Nephron (organoid): ENCODE results near the gene OMP.
A peak's percentile ranks its signal among the peaks of the same experiment; 100 is the strongest.
"Not testable (repeated sequence)": the region's sequence is repeated elsewhere in the genome, so short reads cannot be mapped to it uniquely, and the experiment has no call there.

ENCODE experiments used
- H3K27ac Mint-ChIP-seq, 3 experiments: 2 replicates each; pipeline ENCODE4 v1.8.0; 2020; ENCODE audit warnings: mixed read lengths in 3 of 3, mild to moderate bottlenecking in 2 of 3, moderate library complexity in 1 of 3
- H3K27me3 Mint-ChIP-seq: 2 replicates; pipeline ENCODE4 v1.8.0; 2021; ENCODE audit warnings: low read depth, mild to moderate bottlenecking, moderate library complexity, mixed read lengths
- H3K36me3 Mint-ChIP-seq: 2 replicates; pipeline ENCODE4 v1.8.0; 2020; ENCODE audit warnings: low read depth, mixed read lengths
- H3K4me1 Mint-ChIP-seq: 2 replicates; pipeline ENCODE4 v1.8.0; 2020; ENCODE audit warnings: mixed read lengths
- H3K4me3 Mint-ChIP-seq, 3 experiments: 2 replicates each; pipeline ENCODE4 v1.8.0; 2020; ENCODE audit warnings: mild to moderate bottlenecking in 3 of 3, mixed read lengths in 3 of 3, moderate library complexity in 2 of 3
- H3K9me3 Mint-ChIP-seq: 2 replicates; pipeline ENCODE4 v1.8.0; 2020; ENCODE audit warnings: mixed read lengths
- CTCF ChIP-seq, 3 experiments: fragments of 200-600 bp; sonication (generic); IDR thresholded peaks; one replicate each; pipeline ENCODE4 v1.5.0; 2021; ENCODE audit warnings: antibody characterized with exemption in 3 of 3; ENCODE audit not compliant: unreplicated experiment in 3 of 3

The OMP gene

DNA sequence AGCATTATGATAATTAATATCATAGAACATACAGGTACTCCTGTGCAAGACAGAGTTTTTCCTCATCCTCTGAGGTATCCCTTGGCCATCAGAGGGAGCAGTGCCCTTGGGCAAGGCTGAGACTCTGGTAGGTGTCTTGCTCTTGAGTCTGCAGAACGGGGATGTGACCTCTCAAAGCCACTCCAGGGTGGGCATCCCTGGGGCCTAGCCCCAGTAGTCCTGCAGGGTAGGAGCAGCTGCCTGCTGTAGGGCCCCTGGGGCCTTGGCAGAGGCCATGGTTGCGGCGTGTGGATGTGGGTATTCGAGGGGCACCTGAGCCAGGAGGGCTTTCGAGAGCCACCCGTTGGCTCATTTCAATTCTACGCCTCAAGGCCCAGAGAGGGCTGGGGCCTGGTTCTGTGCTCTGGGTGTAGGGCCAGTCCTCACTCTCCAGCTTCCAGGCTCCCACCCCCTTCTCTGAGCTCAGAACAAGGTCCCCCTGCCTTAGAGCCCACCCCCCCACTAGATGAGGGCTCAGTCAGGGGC is 7.7 kb upstream of the OMP start:
- Mint-ChIP-seq H3K9me3 (no peaks in the 10 kb centered on the region), H3K4me3 (no peak overlapping the region), H3K27ac (no peak overlapping the region), H3K4me1 (no peaks in the 10 kb centered on the region), H3K36me3 (peaks cover 3% of the 10 kb centered on the region), H3K27me3 (no peaks in the 10 kb centered on the region)
- TF ChIP-seq CTCF (IDR thresholded peaks at IDR 0.05; ENCODE audit: unreplicated experiment in 3 of 3): no peak

DNA sequence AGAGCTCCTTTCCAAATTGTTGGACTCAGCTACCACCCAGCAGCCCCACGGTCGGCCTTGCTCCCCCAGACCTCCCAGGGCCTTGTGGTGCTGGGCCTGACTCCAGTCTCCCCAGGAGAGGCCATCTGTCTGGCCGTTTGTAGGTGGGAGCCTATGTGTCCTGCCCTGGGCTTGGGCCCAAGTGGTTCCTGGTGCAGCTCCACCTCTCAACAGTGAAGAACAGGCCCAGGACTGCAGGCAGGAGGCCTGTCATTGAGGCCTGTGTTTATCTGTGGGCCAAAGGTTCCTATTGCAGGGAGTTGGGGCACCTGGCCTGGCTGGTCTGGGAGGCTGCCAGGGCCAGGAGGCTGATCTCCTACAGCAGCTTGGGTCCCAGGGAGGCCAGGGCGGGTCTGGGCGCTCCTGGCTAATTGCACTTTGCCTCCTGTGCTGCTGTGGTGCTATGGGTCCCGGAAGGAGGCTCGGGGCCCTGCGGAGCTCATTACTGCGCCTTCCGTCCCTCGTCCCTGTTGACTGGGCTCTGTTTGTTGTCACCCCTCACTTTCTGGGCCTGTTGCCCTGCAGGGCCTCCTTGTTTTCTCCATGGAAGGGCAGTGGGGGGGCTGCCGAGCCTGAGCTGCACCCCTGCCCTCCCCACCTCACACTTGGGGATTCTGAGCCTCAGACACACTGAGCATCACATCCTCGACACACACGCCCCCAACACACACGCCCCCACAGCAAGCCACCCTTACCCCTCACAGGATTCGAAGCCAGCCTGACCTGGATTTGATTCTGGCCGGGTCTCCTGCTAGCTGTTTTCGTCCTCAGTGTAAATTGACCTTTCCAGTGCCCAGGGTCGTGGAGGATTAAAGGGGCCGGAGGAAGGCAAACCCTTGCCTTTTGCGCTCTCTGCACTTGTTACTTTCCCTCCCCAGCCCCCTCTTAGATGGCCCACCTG is 6.8 kb upstream of the OMP start:
- Mint-ChIP-seq H3K36me3 (peaks cover 11% of the 10 kb centered on the region), H3K4me3 (no peak overlapping the region), H3K9me3 (peaks cover 6% of the 10 kb centered on the region), H3K27ac (no peak overlapping the region), H3K4me1 (no peaks in the 10 kb centered on the region), H3K27me3 (no peaks in the 10 kb centered on the region)
- no peak for TF ChIP-seq CTCF (IDR thresholded peaks at IDR 0.05; ENCODE audit: unreplicated experiment in 3 of 3)

GRCh38 chr11:77096591-77097019 is 6.0 kb upstream of the OMP start:
- Mint-ChIP-seq H3K4me3 (no peak overlapping the region), H3K36me3 (peaks cover 14% of the 10 kb centered on the region), H3K27me3 (no peaks in the 10 kb centered on the region), H3K9me3 (peaks cover 8% of the 10 kb centered on the region), H3K4me1 (no peaks in the 10 kb centered on the region), H3K27ac (no peak overlapping the region)
- TF ChIP-seq CTCF (IDR thresholded peaks at IDR 0.05; ENCODE audit: unreplicated experiment in 3 of 3): no peak

- H3K4me1 Mint-ChIP-seq, H3K9me3 Mint-ChIP-seq, H3K27ac Mint-ChIP-seq, H3K27me3 Mint-ChIP-seq, H3K4me3 Mint-ChIP-seq: not testable (repeated sequence)
- H3K36me3 Mint-ChIP-seq: peaks cover 14% of the 10 kb centered on the region
These were observed 5.5 kb upstream of the OMP start for GRCh38 chr11:77097180-77097579.

GRCh38 chr11:77100166-77101042 is 2.2 kb upstream of the OMP start:
- peaks cover 8% of the 10 kb centered on the region for H3K9me3 Mint-ChIP-seq
- peaks cover 14% of the 10 kb centered on the region for H3K36me3 Mint-ChIP-seq
- peaks cover 5% of the 10 kb centered on the region for H3K4me1 Mint-ChIP-seq
- TF ChIP-seq CTCF (IDR thresholded peaks at IDR 0.05; ENCODE audit: unreplicated experiment in 3 of 3): no peak
- no peak overlapping the region for H3K4me3 Mint-ChIP-seq
- peaks cover 4% of the 10 kb centered on the region for H3K27me3 Mint-ChIP-seq
- no peak overlapping the region for H3K27ac Mint-ChIP-seq

DNA sequence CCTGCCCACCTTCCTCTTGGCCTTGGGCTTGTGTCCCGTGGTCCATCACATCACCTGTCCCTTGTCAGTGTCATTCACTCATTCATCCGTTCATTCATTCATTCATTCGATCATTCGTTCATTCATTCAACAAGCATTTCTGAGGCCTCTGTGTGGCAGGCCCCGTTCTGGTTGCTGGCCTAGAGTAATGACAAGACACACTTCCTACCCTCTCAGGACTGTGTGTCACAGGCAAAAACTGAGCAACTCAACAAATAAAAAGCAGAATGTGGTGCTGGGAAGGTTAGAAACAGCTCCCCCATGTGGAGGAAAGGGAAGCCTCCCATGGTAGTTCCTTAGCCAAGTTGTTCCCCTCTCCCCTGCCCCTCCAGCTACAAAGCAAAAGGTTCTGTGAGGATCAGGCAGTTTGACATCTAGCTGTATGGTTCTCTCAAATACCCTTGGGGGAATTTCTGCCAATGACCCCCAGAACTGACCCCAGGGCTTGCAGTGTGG is 1.6 kb upstream of the OMP start:
- peaks cover 5% of the 10 kb centered on the region for H3K4me1 Mint-ChIP-seq
- peak; percentile 8 to 35 (median 14) for TF ChIP-seq CTCF (IDR thresholded peaks at IDR 0.05; ENCODE audit: unreplicated experiment in 3 of 3)
- peaks cover 8% of the 10 kb centered on the region for H3K9me3 Mint-ChIP-seq
- H3K36me3 Mint-ChIP-seq: peaks cover 14% of the 10 kb centered on the region
- H3K4me3 Mint-ChIP-seq: no peak overlapping the region
- H3K27me3 Mint-ChIP-seq: peaks cover 4% of the 10 kb centered on the region
- no peak overlapping the region for H3K27ac Mint-ChIP-seq
